AG08395 (cell line): ENCODE data around the gene DLG2.
"Not testable (repeated sequence)": the region's sequence is repeated elsewhere in the genome, so short reads cannot be mapped to it uniquely, and the experiment has no call there.

Source experiments
- DNase-seq: peaks from one replicate; pipeline ENCODE4 v3.0.0; 2012; ENCODE audit warnings: mixed read lengths, low spot score

DLG2 gene

GRCh38 chr11:85316967-85317366 is 310.2 kb downstream of the DLG2 start:
- no peak for DNase-seq

- DNase-seq: no peak
Observed at GRCh38 chr11:85313741-85314140, 313.4 kb downstream of the DLG2 start.

GRCh38 chr11:85310479-85310878 is 316.7 kb downstream of the DLG2 start:
- DNase-seq: no peak

- peak; percentile 37 for DNase-seq
Observed at GRCh38 chr11:85307366-85307765, 319.8 kb downstream of the DLG2 start.

- DNase-seq: no peak
Observed at GRCh38 chr11:85301895-85302678, 325.1 kb downstream of the DLG2 start.

GRCh38 chr11:85299258-85299942 is 327.7 kb downstream of the DLG2 start:
- peak; percentile 32 for DNase-seq

GRCh38 chr11:85295694-85296271 is 331.4 kb downstream of the DLG2 start:
- DNase-seq: no peak

- DNase-seq: no peak
Observed at GRCh38 chr11:85281550-85281949, 345.6 kb downstream of the DLG2 start.

- DNase-seq: no peak
Observed at GRCh38 chr11:85279267-85279666, 347.9 kb downstream of the DLG2 start.

GRCh38 chr11:85277693-85278092 is 349.5 kb downstream of the DLG2 start:
- no peak for DNase-seq

GRCh38 chr11:85276332-85276731 is 350.8 kb downstream of the DLG2 start:
- no peak for DNase-seq

GRCh38 chr11:85270315-85270714 is 356.8 kb downstream of the DLG2 start:
- not testable (repeated sequence) for DNase-seq

GRCh38 chr11:85269109-85269508 is 358.0 kb downstream of the DLG2 start:
- no peak for DNase-seq

GRCh38 chr11:85266646-85267045 is 360.5 kb downstream of the DLG2 start:
- no peak for DNase-seq

GRCh38 chr11:85263328-85263727 is 363.8 kb downstream of the DLG2 start:
- no peak for DNase-seq

- DNase-seq: no peak
Observed at GRCh38 chr11:85257837-85258236, 369.3 kb downstream of the DLG2 start.

- no peak for DNase-seq
Observed at GRCh38 chr11:85256433-85256832, 370.7 kb downstream of the DLG2 start.

- DNase-seq: no peak
Observed at GRCh38 chr11:85249482-85249881, 377.7 kb downstream of the DLG2 start.

GRCh38 chr11:85247797-85248196 is 379.3 kb downstream of the DLG2 start:
- DNase-seq: no peak

- DNase-seq: no peak
Observed at GRCh38 chr11:85238906-85239305, 388.2 kb downstream of the DLG2 start.

- not testable (repeated sequence) for DNase-seq
Observed at GRCh38 chr11:85238038-85238437, 389.1 kb downstream of the DLG2 start.

GRCh38 chr11:85236211-85236610 is 390.9 kb downstream of the DLG2 start:
- DNase-seq: no peak

- DNase-seq: no peak
Observed at GRCh38 chr11:85232559-85232958, 394.6 kb downstream of the DLG2 start.
